HG03460 (cell line): ENCODE data around the gene ATP6V0E2.
A peak's percentile ranks its signal among the peaks of the same experiment; 100 is the strongest.

ENCODE experiments used
- ATAC-seq: cut with Tn5 transposase; IDR thresholded peaks from one replicate; pipeline ENCODE4 v1.9.1; 2021; ENCODE audit not compliant: unreplicated experiment

The ATP6V0E2 gene

GRCh38 chr7:149838224-149838991 lies 35.4 kb upstream of the ATP6V0E2 start, which contains the start of gene ZNF862:
Gene ZNF862 (plus strand): TSS chr7:149838375. CDS start chr7:149838612, 237 bp downstream.
- ATAC-seq, result peak; percentile 98

GRCh38 chr7:149838992-149839408 lies 34.8 kb upstream of the ATP6V0E2 start:
- no peak for ATAC-seq

- no peak for ATAC-seq
Observed at GRCh38 chr7:149839933-149840332, 33.8 kb upstream of the ATP6V0E2 start.

- ATAC-seq, result no peak
Observed at GRCh38 chr7:149843566-149843965, 30.2 kb upstream of the ATP6V0E2 start.

- ATAC-seq, result no peak
Observed at GRCh38 chr7:149844445-149844844, 29.3 kb upstream of the ATP6V0E2 start.

- no peak for ATAC-seq
Observed at GRCh38 chr7:149845257-149845980, 28.4 kb upstream of the ATP6V0E2 start.

GRCh38 chr7:149846021-149846420 lies 27.7 kb upstream of the ATP6V0E2 start:
- ATAC-seq, result no peak

- ATAC-seq, result peak; percentile 83
Observed at GRCh38 chr7:149846436-149847046, 27.2 kb upstream of the ATP6V0E2 start.

GRCh38 chr7:149849174-149849573 lies 24.6 kb upstream of the ATP6V0E2 start:
- ATAC-seq, result no peak

GRCh38 chr7:149850007-149850594 lies 23.7 kb upstream of the ATP6V0E2 start:
- ATAC-seq, result no peak

- ATAC-seq, result no peak
Observed at GRCh38 chr7:149850716-149851115, 23.1 kb upstream of the ATP6V0E2 start.

- no peak for ATAC-seq
Observed at GRCh38 chr7:149851449-149851848, 22.3 kb upstream of the ATP6V0E2 start.

GRCh38 chr7:149853157-149853556 lies 20.6 kb upstream of the ATP6V0E2 start:
- no peak for ATAC-seq

GRCh38 chr7:149854611-149855360 lies 19.0 kb upstream of the ATP6V0E2 start:
- ATAC-seq, result no peak

- no peak for ATAC-seq
Observed at GRCh38 chr7:149855361-149856305, 18.1 kb upstream of the ATP6V0E2 start.

- ATAC-seq, result no peak
Observed at GRCh38 chr7:149856583-149856982, 17.2 kb upstream of the ATP6V0E2 start.

- no peak for ATAC-seq
Observed at GRCh38 chr7:149859369-149859768, 14.4 kb upstream of the ATP6V0E2 start.

- ATAC-seq, result no peak
Observed at GRCh38 chr7:149859876-149860275, 13.9 kb upstream of the ATP6V0E2 start.
